Measurements from ENCODE around the gene ATP2A3.

ATP2A3 gene

GRCh38 chr17:3915995-3916696 is 48.1 kb downstream of the ATP2A3 start, which contains the start of gene P2RX1:
P2RX1 (minus strand) TSS chr17:3916465; CDS start chr17:3916225, 240 bp downstream.
- in situ Hi-C loops (cut with HindIII; ENCODE audit: low sequenced_read_pairs): no loop called here

GRCh38 chr17:3915581-3915994 is 48.6 kb downstream of the ATP2A3 start:
- in situ Hi-C loops (cut with HindIII; ENCODE audit: low sequenced_read_pairs): no loop called here

GRCh38 chr17:3914312-3914670 is 49.9 kb downstream of the ATP2A3 start:
- in situ Hi-C loops (cut with HindIII; ENCODE audit: low sequenced_read_pairs): no loop called here

GRCh38 chr17:3913531-3914311 is 50.5 kb downstream of the ATP2A3 start:
- in situ Hi-C loops (cut with HindIII; ENCODE audit: low sequenced_read_pairs): no loop called here

GRCh38 chr17:3912827-3913226 is 51.4 kb downstream of the ATP2A3 start:
- in situ Hi-C loops (cut with HindIII; ENCODE audit: low sequenced_read_pairs): no loop called here

GRCh38 chr17:3911271-3912053 is 52.8 kb downstream of the ATP2A3 start:
- in situ Hi-C loops (cut with HindIII; ENCODE audit: low sequenced_read_pairs): no loop called here

GRCh38 chr17:3910420-3911270 is 53.6 kb downstream of the ATP2A3 start:
- in situ Hi-C loops (cut with HindIII; ENCODE audit: low sequenced_read_pairs): no loop called here

GRCh38 chr17:3909257-3909656 is 55.0 kb downstream of the ATP2A3 start:
- in situ Hi-C loops (cut with HindIII; ENCODE audit: low sequenced_read_pairs): no loop called here

GRCh38 chr17:3907483-3908216 is 56.6 kb downstream of the ATP2A3 start:
- in situ Hi-C loops (cut with HindIII; ENCODE audit: low sequenced_read_pairs): no loop called here

- in situ Hi-C loops (cut with HindIII; ENCODE audit: low sequenced_read_pairs): no loop called here
Measured at GRCh38 chr17:3906881-3907280, 57.4 kb downstream of the ATP2A3 start.

GRCh38 chr17:3905017-3905520 is 59.2 kb downstream of the ATP2A3 start:
- in situ Hi-C loops (cut with HindIII; ENCODE audit: low sequenced_read_pairs): no loop called here

- in situ Hi-C loops (cut with HindIII; ENCODE audit: low sequenced_read_pairs): no loop called here
Measured at GRCh38 chr17:3904501-3904900, 59.7 kb downstream of the ATP2A3 start.

- in situ Hi-C loops (cut with HindIII; ENCODE audit: low sequenced_read_pairs): no loop called here
Measured at GRCh38 chr17:3903881-3904290, 60.4 kb downstream of the ATP2A3 start.

GRCh38 chr17:3903051-3903825 is 61.0 kb downstream of the ATP2A3 start:
- in situ Hi-C loops (cut with HindIII; ENCODE audit: low sequenced_read_pairs): no loop called here

- in situ Hi-C loops (cut with HindIII; ENCODE audit: low sequenced_read_pairs): no loop called here
Measured at GRCh38 chr17:3900646-3901045, 63.6 kb downstream of the ATP2A3 start.

- in situ Hi-C loops (cut with HindIII; ENCODE audit: low sequenced_read_pairs): no loop called here
Measured at GRCh38 chr17:3897731-3898130, 66.5 kb downstream of the ATP2A3 start.

GRCh38 chr17:3896968-3897235 is 67.3 kb downstream of the ATP2A3 start:
- in situ Hi-C loops (cut with HindIII; ENCODE audit: low sequenced_read_pairs): no loop called here

- in situ Hi-C loops (cut with HindIII; ENCODE audit: low sequenced_read_pairs): no loop called here
Measured at GRCh38 chr17:3896108-3896967, 67.9 kb downstream of the ATP2A3 start.
